Panc1 (cell line): ENCODE measurements around the gene PPP1R14B. TPM values are rescaled to one million over a fixed set of nuclear protein-coding genes. Genes with fewer than 3 reads are reported as not detected.

Experiments used
- ATAC-seq: fragments of 200-7000 bp; cut with Tn5 transposase; 2 replicates; pipeline ENCODE4 v1.9.1; 2020; ENCODE audit warnings: mild to moderate bottlenecking, moderate library complexity
- BruUV-seq: library from RNA; stranded (reverse); fragments of 400-500 nt; replicated peaks from 2 replicates; lab custom pipeline; 2021; lab: Mats Ljungman, UMichigan
- CTCF ChIA-PET: fragments of 300-600 bp; sonication (Branson Sonifier 250); formaldehyde crosslinking; loops from one replicate; lab custom pipeline; 2022; ENCODE audit warnings: antibody characterized with exemption; lab: Charles Lee
- POLR2A ChIA-PET: fragments of 300-600 bp; sonication (Branson Sonifier 250); formaldehyde crosslinking; loops from one replicate; lab custom pipeline; 2022; ENCODE audit warnings: antibody characterized with exemption; lab: Charles Lee
- DNase-seq: peaks from one replicate; pipeline ENCODE4 v3.0.0-alpha.2; 2010; ENCODE audit warnings: low read depth, low spot score
- H3K27ac ChIP-seq: 2 replicates; pipeline ENCODE4 v1.5.1; 2011; ENCODE audit warnings: mild to moderate bottlenecking, low read length, inconsistent platforms
- H3K27me3 ChIP-seq: fragments of 200-500 bp; sonication (Bioruptor generic); 2 replicates; pipeline ENCODE4 v1.6.0; 2014; ENCODE audit warnings: low read length, inconsistent platforms; ENCODE audit not compliant: control insufficient read depth, insufficient read depth
- H3K36me3 ChIP-seq: fragments of 200-500 bp; sonication (Bioruptor generic); 2 replicates; pipeline ENCODE4 v1.5.1; 2014; ENCODE audit warnings: inconsistent platforms, mild to moderate bottlenecking, low read length, moderate library complexity; ENCODE audit not compliant: control insufficient read depth, insufficient read depth
- H3K4me1 ChIP-seq: 2 replicates; pipeline ENCODE4 v1.5.1; 2011; ENCODE audit warnings: inconsistent platforms, mild to moderate bottlenecking, low read length, moderate library complexity; ENCODE audit not compliant: control insufficient read depth, insufficient read depth
- H3K4me3 ChIP-seq, 2 experiments: 2 replicates each; pipeline ENCODE4 v1.5.1; 2011 to 2012; ENCODE audit warnings: low read depth in 2 of 2, low read length in 2 of 2, mild to moderate bottlenecking in 2 of 2, inconsistent platforms in 1 of 2, moderate library complexity in 1 of 2
- H3K9me3 ChIP-seq: fragments of 200-500 bp; sonication (Bioruptor generic); 2 replicates; pipeline ENCODE4 v1.5.1; 2014; ENCODE audit warnings: low read depth, mild to moderate bottlenecking, inconsistent platforms, low read length, moderate library complexity; ENCODE audit not compliant: control insufficient read depth, insufficient read depth
- POLR2AphosphoS5 ChIP-seq: IDR thresholded peaks from 2 replicates; pipeline ENCODE4 v1.6.1; 2012; ENCODE audit warnings: mild to moderate bottlenecking, low read depth, low read length, moderate library complexity
- SIN3A ChIP-seq: IDR thresholded peaks from 2 replicates; pipeline ENCODE4 v1.6.1; 2012; ENCODE audit warnings: low read depth, mild to moderate bottlenecking, low read length, moderate library complexity, borderline replicate concordance; ENCODE audit not compliant: insufficient read depth
- TCF7L2 ChIP-seq: IDR thresholded peaks from 2 replicates; pipeline ENCODE4 v1.6.1; 2011; ENCODE audit warnings: mild to moderate bottlenecking, low read depth, low read length, inconsistent platforms
- in situ Hi-C: cut with HindIII; loops from 2 replicates; pipeline ENCODE4 v1.10.0; 2016; ENCODE audit warnings: low sequenced_read_pairs, low pct_unique_long_range_greater_than_20kb
- intact Hi-C: fragments of 100-400 bp; cut with micrococcal nuclease; formaldehyde crosslinking; loops from one replicate; pipeline ENCODE4 v1.10.0; 2022; ENCODE audit not compliant: unreplicated experiment
- total RNA-seq: library from RNA; stranded (reverse); gene quantifications from one replicate; pipeline ENCODE4 v1.2.1, GENCODE V29; 2021; ENCODE audit not compliant: unreplicated experiment
- TF ChIP-seq, protein P1 (sequence below): fragments of 450-650 bp; IDR thresholded peaks from 2 replicates; pipeline ENCODE4 v1.5.1; 2017; ENCODE audit warnings: mild to moderate bottlenecking
- TF ChIP-seq, protein P2 (sequence below), 2 experiments: IDR thresholded peaks; 2 replicates each; pipeline ENCODE4 v1.6.1; 2011 to 2012; ENCODE audit warnings: low read depth in 2 of 2, control low read depth in 1 of 2, low read length in 1 of 2, mild to moderate bottlenecking in 1 of 2, moderate library complexity in 1 of 2; ENCODE audit not compliant: insufficient read depth in 1 of 2

Gene PPP1R14B
- total RNA-seq, 1 experiment from 2014 or later: 261 TPM

DNA sequence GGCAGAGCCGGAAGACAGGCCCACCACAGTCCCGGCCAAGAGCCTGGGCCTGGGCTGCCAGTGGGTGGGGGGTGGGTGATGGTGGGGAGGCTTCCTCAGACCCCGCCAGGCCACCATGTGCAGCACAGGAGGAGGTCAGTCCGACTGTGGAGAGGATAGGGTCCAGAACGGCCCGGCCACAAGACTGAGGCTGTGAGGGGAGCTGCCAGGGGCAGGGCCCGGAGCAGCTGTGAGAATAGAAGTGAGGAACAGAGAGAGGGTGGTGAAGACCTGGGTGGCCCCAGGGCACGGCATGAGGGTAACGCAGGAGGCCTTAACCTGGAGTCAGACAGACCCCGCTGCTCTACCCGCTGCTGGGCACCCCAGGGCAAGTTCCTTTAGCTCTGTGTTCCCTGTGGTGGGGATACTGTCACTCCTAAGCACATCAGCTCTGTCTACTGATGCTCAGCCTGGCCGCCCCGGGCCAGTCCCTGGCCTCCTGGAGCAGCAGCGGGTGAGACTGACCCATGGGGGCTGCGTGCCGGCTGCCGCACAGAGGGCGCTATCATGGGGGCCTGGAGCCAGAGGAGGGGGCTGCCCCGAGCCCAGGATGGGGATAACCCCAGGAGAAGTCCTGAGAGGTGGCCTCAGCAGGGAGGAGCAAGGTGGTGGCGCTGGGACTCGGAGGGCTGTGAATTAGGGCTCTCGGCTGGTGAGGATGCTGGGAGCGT lies 38.5 kb downstream of the PPP1R14B start:
- Histone ChIP-seq H3K27ac (no peak overlapping the region), H3K36me3 (peaks cover 10% of the 10 kb centered on the region)
- intact Hi-C loops: no loop called here

DNA sequence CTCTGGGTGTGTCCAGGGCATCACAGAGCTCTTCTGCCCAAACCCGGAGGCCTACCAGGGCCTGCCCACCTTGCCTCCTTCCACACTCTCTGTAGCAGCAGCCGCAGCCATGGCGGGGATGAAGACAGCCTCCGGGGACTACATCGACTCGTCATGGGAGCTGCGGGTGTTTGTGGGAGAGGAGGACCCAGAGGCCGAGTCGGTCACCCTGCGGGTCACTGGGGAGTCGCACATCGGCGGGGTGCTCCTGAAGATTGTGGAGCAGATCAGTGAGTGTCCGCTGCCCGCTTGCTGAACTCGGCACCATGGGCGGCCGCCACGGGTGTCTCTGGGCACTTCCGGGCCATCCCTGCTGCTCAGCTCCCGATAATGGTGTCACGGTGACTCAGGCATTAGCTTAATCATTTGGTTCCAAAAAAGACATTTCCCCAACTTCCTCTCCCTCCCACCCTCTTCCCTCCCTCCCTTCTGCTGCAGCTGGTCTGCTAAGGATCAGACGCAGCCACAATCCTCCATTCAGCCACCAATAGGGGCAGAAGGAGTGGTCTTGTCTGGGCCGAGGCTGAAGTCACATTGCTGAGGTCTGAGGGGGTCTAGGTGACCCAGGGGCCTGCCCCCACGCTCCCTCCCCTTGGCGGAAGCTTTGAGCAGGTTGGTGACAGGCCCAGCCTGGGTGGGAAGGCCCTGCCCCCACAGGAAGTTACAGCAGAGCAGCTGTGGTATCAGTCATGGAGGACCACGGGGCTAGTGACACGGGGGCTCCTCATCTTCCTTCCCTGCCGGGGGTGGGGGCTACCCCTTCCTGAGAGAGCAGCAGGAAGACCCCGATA lies 39.3 kb downstream of the PPP1R14B start:
- Histone ChIP-seq H3K36me3 (peaks cover 17% of the 10 kb centered on the region), H3K9me3 (no peaks in the 10 kb centered on the region), H3K27ac (no peak overlapping the region), H3K4me1 (no peaks in the 10 kb centered on the region; the same call in 1 of the 2 replicates), H3K4me3 (no peak overlapping the region), H3K27me3 (no peaks in the 10 kb centered on the region)
- TF ChIP-seq SIN3A (no peak), POLR2AphosphoS5 (no peak), TCF7L2 (no peak)
- TF ChIP-seq, protein P1, sequence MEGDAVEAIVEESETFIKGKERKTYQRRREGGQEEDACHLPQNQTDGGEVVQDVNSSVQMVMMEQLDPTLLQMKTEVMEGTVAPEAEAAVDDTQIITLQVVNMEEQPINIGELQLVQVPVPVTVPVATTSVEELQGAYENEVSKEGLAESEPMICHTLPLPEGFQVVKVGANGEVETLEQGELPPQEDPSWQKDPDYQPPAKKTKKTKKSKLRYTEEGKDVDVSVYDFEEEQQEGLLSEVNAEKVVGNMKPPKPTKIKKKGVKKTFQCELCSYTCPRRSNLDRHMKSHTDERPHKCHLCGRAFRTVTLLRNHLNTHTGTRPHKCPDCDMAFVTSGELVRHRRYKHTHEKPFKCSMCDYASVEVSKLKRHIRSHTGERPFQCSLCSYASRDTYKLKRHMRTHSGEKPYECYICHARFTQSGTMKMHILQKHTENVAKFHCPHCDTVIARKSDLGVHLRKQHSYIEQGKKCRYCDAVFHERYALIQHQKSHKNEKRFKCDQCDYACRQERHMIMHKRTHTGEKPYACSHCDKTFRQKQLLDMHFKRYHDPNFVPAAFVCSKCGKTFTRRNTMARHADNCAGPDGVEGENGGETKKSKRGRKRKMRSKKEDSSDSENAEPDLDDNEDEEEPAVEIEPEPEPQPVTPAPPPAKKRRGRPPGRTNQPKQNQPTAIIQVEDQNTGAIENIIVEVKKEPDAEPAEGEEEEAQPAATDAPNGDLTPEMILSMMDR: no peak
- BruUV-seq: no TSS peak
- DNase-seq: no peak
- in situ Hi-C loops (no loop called here), intact Hi-C loops (no loop called here)
- ChIA-PET POLR2A (no interaction called here), CTCF (interaction anchor here (0.6 to 2.0 kb wide), 3 partner anchors 41 to 133 kb away, joined by 3 to 5 read pairs (median 5); no protein-coding TSS in a partner anchor)
- no peak for ATAC-seq

More for the DNA sequence above, 38.5 kb downstream of the PPP1R14B start:
- TF ChIP-seq SIN3A (no peak), POLR2AphosphoS5 (no peak), TCF7L2 (no peak)
- TF ChIP-seq, protein P1: no peak
- TF ChIP-seq, protein P2, sequence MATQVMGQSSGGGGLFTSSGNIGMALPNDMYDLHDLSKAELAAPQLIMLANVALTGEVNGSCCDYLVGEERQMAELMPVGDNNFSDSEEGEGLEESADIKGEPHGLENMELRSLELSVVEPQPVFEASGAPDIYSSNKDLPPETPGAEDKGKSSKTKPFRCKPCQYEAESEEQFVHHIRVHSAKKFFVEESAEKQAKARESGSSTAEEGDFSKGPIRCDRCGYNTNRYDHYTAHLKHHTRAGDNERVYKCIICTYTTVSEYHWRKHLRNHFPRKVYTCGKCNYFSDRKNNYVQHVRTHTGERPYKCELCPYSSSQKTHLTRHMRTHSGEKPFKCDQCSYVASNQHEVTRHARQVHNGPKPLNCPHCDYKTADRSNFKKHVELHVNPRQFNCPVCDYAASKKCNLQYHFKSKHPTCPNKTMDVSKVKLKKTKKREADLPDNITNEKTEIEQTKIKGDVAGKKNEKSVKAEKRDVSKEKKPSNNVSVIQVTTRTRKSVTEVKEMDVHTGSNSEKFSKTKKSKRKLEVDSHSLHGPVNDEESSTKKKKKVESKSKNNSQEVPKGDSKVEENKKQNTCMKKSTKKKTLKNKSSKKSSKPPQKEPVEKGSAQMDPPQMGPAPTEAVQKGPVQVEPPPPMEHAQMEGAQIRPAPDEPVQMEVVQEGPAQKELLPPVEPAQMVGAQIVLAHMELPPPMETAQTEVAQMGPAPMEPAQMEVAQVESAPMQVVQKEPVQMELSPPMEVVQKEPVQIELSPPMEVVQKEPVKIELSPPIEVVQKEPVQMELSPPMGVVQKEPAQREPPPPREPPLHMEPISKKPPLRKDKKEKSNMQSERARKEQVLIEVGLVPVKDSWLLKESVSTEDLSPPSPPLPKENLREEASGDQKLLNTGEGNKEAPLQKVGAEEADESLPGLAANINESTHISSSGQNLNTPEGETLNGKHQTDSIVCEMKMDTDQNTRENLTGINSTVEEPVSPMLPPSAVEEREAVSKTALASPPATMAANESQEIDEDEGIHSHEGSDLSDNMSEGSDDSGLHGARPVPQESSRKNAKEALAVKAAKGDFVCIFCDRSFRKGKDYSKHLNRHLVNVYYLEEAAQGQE (IDR thresholded peaks at IDR 0.05; ENCODE audit: insufficient read depth in 1 of 2, low read depth in 2 of 2, low read length in 1 of 2): no peak
- Histone ChIP-seq H3K4me3 (no peak overlapping the region), H3K4me1 (no peaks in the 10 kb centered on the region; the same call in 1 of the 2 replicates), H3K9me3 (no peaks in the 10 kb centered on the region), H3K27me3 (no peaks in the 10 kb centered on the region)
- ChIA-PET POLR2A (no interaction called here), CTCF (interaction anchor here (0.7 kb wide), 1 partner anchor 40 kb away, joined by 5 read pairs; no protein-coding TSS in a partner anchor)
- DNase-seq (no peak), ATAC-seq (peak; percentile 31; the same call in 1 of the 2 replicates)
- in situ Hi-C loops: no loop called here
- no TSS peak for BruUV-seq
